Pons (tissue), 1 donor: Measurements from ENCODE around the gene DHRSX.
A peak's percentile ranks its signal among the peaks of the same experiment; 100 is the strongest.
"Not testable (repeated sequence)": the region's sequence is repeated elsewhere in the genome, so short reads cannot be mapped to it uniquely, and the experiment has no call there.

Experiments used
- DNase-seq: peaks from one replicate; pipeline ENCODE4 v3.0.0-alpha.2; 2016; ENCODE audit warnings: low spot score

DHRSX gene

GRCh38 chrX:2520539-2520938 lies 19.8 kb upstream of the DHRSX start:
- DNase-seq: no peak

GRCh38 chrX:2519638-2520037 lies 18.9 kb upstream of the DHRSX start:
- DNase-seq: not testable (repeated sequence)

- DNase-seq: no peak
Measured at GRCh38 chrX:2517055-2517454, 16.3 kb upstream of the DHRSX start.

- no peak for DNase-seq
Measured at GRCh38 chrX:2516623-2517022, 15.8 kb upstream of the DHRSX start.

- DNase-seq: no peak
Measured at GRCh38 chrX:2514131-2514530, 13.4 kb upstream of the DHRSX start.

GRCh38 chrX:2513121-2513664 lies 12.4 kb upstream of the DHRSX start:
- no peak for DNase-seq

GRCh38 chrX:2512501-2512900 lies 11.7 kb upstream of the DHRSX start:
- no peak for DNase-seq

GRCh38 chrX:2511326-2511725 lies 10.6 kb upstream of the DHRSX start:
- DNase-seq: no peak

- no peak for DNase-seq
Measured at GRCh38 chrX:2508648-2509335, 8.0 kb upstream of the DHRSX start.

GRCh38 chrX:2507904-2508627 lies 7.3 kb upstream of the DHRSX start:
- no peak for DNase-seq

GRCh38 chrX:2507196-2507595 lies 6.4 kb upstream of the DHRSX start:
- no peak for DNase-seq

GRCh38 chrX:2505341-2505740 lies 4.6 kb upstream of the DHRSX start:
- DNase-seq: not testable (repeated sequence)

- DNase-seq: no peak
Measured at GRCh38 chrX:2504706-2505332, 4.0 kb upstream of the DHRSX start.

- no peak for DNase-seq
Measured at GRCh38 chrX:2503591-2504500, 3.1 kb upstream of the DHRSX start.

- no peak for DNase-seq
Measured at GRCh38 chrX:2502668-2503519, 2.1 kb upstream of the DHRSX start.

- DNase-seq: no peak
Measured at GRCh38 chrX:2502120-2502667, 1.4 kb upstream of the DHRSX start.

GRCh38 chrX:2501559-2502102 lies 855 bp upstream of the DHRSX start:
- no peak for DNase-seq

GRCh38 chrX:2500091-2500802 lies 529 bp downstream of the DHRSX start:
- DNase-seq: peak; percentile 10

- DNase-seq: no peak
Measured at GRCh38 chrX:2499507-2499906, 1.3 kb downstream of the DHRSX start.
